AG09309 (cell line): ENCODE data around the gene FETUB.
"Not testable (repeated sequence)": the region's sequence is repeated elsewhere in the genome, so short reads cannot be mapped to it uniquely, and the experiment has no call there.

Experiments used
- DNase-seq: peaks from one replicate; pipeline ENCODE4 v3.0.0-alpha.2; 2010; ENCODE audit warnings: low read depth
- H3K4me3 ChIP-seq: 2 replicates; pipeline ENCODE4 v1.5.1; 2011; ENCODE audit warnings: mild to moderate bottlenecking, low read depth, low read length, moderate library complexity; ENCODE audit not compliant: control insufficient read depth
- CTCF ChIP-seq: IDR thresholded peaks from 2 replicates; pipeline ENCODE4 v1.5.1; 2011; ENCODE audit warnings: mild to moderate bottlenecking, low read depth, low read length, inconsistent platforms; ENCODE audit not compliant: insufficient read depth, control insufficient read depth; ENCODE audit errors: missing control alignments

Gene FETUB

GRCh38 chr3:186687120-186687651, 47.0 kb downstream of the FETUB start:
- no peak overlapping the region for H3K4me3 ChIP-seq
- no peak for TF ChIP-seq CTCF
- no peak for DNase-seq

GRCh38 chr3:186690304-186690703, 50.1 kb downstream of the FETUB start:
- DNase-seq, H3K4me3 ChIP-seq: not testable (repeated sequence)

GRCh38 chr3:186691676-186692075, 51.5 kb downstream of the FETUB start:
- no peak for TF ChIP-seq CTCF
- DNase-seq, result no peak
- no peak overlapping the region for H3K4me3 ChIP-seq

GRCh38 chr3:186693843-186694242, 53.6 kb downstream of the FETUB start:
- no peak overlapping the region for H3K4me3 ChIP-seq
- no peak for DNase-seq
- no peak for TF ChIP-seq CTCF

- DNase-seq, result no peak
- H3K4me3 ChIP-seq, result no peak overlapping the region
- no peak for TF ChIP-seq CTCF
Measured at GRCh38 chr3:186694288-186695032, 54.3 kb downstream of the FETUB start.

GRCh38 chr3:186696522-186696921, 56.3 kb downstream of the FETUB start:
- no peak overlapping the region for H3K4me3 ChIP-seq
- no peak for TF ChIP-seq CTCF

GRCh38 chr3:186697510-186697909, 57.3 kb downstream of the FETUB start:
- TF ChIP-seq CTCF, result no peak
- no peak overlapping the region for H3K4me3 ChIP-seq
- no peak for DNase-seq

More at GRCh38 chr3:186696522-186696921, 56.3 kb downstream of the FETUB start:
- DNase-seq, result no peak
